H1 (cell line): ENCODE results near the gene PAK5. TPM values are rescaled to one million over a fixed set of nuclear protein-coding genes. Genes with fewer than 3 reads are reported as not detected.

ENCODE experiments used
- CTCF ChIA-PET: fragments of 300-600 bp; sonication (Branson Sonifier 250); formaldehyde crosslinking; loops from one replicate; lab custom pipeline; 2021; ENCODE audit not compliant: partially characterized antibody; lab: Charles Lee
- POLR2A ChIA-PET: fragments of 300-600 bp; sonication (Branson Sonifier 250); formaldehyde crosslinking; loops from one replicate; lab custom pipeline; 2021; ENCODE audit warnings: inconsistent platforms; ENCODE audit not compliant: partially characterized antibody; lab: Charles Lee
- DNase-seq, 2 experiments: peaks; one replicate each; pipeline versions ENCODE4 v3.0.0 to v3.0.0-alpha.2; 2010 to 2022; ENCODE audit warnings: low spot score in 2 of 2, low read depth in 1 of 2, mixed read lengths in 1 of 2
- FAIRE-seq: peaks from 2 replicates; lab custom pipeline; 2011; peaks lifted over from hg19 to GRCh38; lab: Jason Lieb, UNC
- H2AFZ ChIP-seq: 2 replicates; pipeline ENCODE4 v1.8.1; 2012; ENCODE audit warnings: low read length, inconsistent platforms
- H2AK5ac ChIP-seq: 2 replicates; pipeline ENCODE4 v1.6.1; 2013; ENCODE audit warnings: low read depth, low read length
- H2BK120ac ChIP-seq: replicated peaks from 2 replicates; pipeline ENCODE3; 2013; ENCODE audit warnings: low read depth, low read length, inconsistent platforms
- H2BK12ac ChIP-seq: 2 replicates; pipeline ENCODE4 v1.6.1; 2013; ENCODE audit warnings: low read depth, low read length
- H2BK15ac ChIP-seq: 2 replicates; pipeline ENCODE4 v1.6.1; 2013; ENCODE audit warnings: low read length
- H2BK20ac ChIP-seq: 2 replicates; pipeline ENCODE4 v1.6.1; 2013; ENCODE audit warnings: low read length
- H2BK5ac ChIP-seq: 2 replicates; pipeline ENCODE4 v1.6.1; 2013; ENCODE audit warnings: low read depth, low read length
- H3K14ac ChIP-seq: 2 replicates; pipeline ENCODE4 v1.6.1; 2013; ENCODE audit warnings: inconsistent platforms; ENCODE audit not compliant: insufficient read length
- H3K18ac ChIP-seq: 2 replicates; pipeline ENCODE4 v1.6.1; 2013; ENCODE audit warnings: low read length; ENCODE audit errors: extremely low read depth
- H3K23ac ChIP-seq: 2 replicates; pipeline ENCODE4 v1.6.1; 2013; ENCODE audit warnings: inconsistent platforms; ENCODE audit not compliant: insufficient read length
- H3K23me2 ChIP-seq: 2 replicates; pipeline ENCODE4 v1.6.1; 2013; ENCODE audit warnings: low read depth, low read length
- H3K27ac ChIP-seq: 2 replicates; pipeline ENCODE4 v1.6.1; 2011; ENCODE audit warnings: low read depth, low read length, inconsistent platforms
- H3K27me3 ChIP-seq, 4 experiments: replicated peaks in 1 of 4; 1 replicate in 1 of 4; 2 replicates in 3 of 4; pipeline versions ENCODE4 v1.6.1 to v1.8.1; 2011 to 2013; ENCODE audit warnings: low read length in 3 of 4, mild to moderate bottlenecking in 3 of 4, inconsistent platforms in 2 of 4, mixed read lengths in 2 of 4, moderate library complexity in 1 of 4; ENCODE audit not compliant: control insufficient read depth in 3 of 4, insufficient read depth in 3 of 4; ENCODE audit errors: extremely low read depth in 1 of 4
- H3K36me3 ChIP-seq, 4 experiments: 2 replicates each; pipeline versions ENCODE4 v1.6.1 to v1.8.1; 2011 to 2013; ENCODE audit warnings: mild to moderate bottlenecking in 4 of 4, low read length in 3 of 4, moderate library complexity in 2 of 4, control low read depth in 1 of 4, inconsistent platforms in 1 of 4; ENCODE audit not compliant: insufficient read depth in 4 of 4, control insufficient read depth in 2 of 4
- H3K4ac ChIP-seq: replicated peaks from 2 replicates; pipeline ENCODE3; 2013; ENCODE audit warnings: low read length, low read depth, mixed read lengths, inconsistent platforms; ENCODE audit not compliant: insufficient read length
- H3K4me1 ChIP-seq, 4 experiments: replicated peaks in 1 of 4; 1 replicate in 1 of 4; 2 replicates in 3 of 4; pipeline versions ENCODE4 v1.6.1 to v1.8.1; 2011 to 2013; ENCODE audit warnings: low read length in 3 of 4, inconsistent platforms in 2 of 4, mixed read lengths in 1 of 4; ENCODE audit not compliant: insufficient read depth in 4 of 4, control insufficient read depth in 3 of 4
- H3K4me2 ChIP-seq, 2 experiments: 2 replicates each; pipeline versions ENCODE4 v1.6.1 to v1.8.1; 2011 to 2013; ENCODE audit warnings: low read depth in 2 of 2, low read length in 2 of 2, control low read depth in 1 of 2, inconsistent platforms in 1 of 2, mild to moderate bottlenecking in 1 of 2; ENCODE audit not compliant: insufficient read depth in 1 of 2
- H3K4me3 ChIP-seq, 4 experiments: fragments of 200-600, 300-600 bp in 1 of 4; sonication (generic), shearing (Covaris generic), sonication (Bioruptor Twin) in 1 of 4; 2 replicates each; pipeline versions ENCODE4 v1.5.1 to v1.8.1; 2011 to 2016; ENCODE audit warnings: low read length in 4 of 4, low read depth in 3 of 4, control low read depth in 2 of 4, inconsistent platforms in 2 of 4, mild to moderate bottlenecking in 2 of 4, mixed read lengths in 1 of 4, moderate library complexity in 1 of 4; ENCODE audit not compliant: insufficient read depth in 2 of 4; ENCODE audit errors: extremely low read depth in 1 of 4
- H3K56ac ChIP-seq: replicated peaks from 2 replicates; pipeline ENCODE3; 2013; ENCODE audit warnings: low read depth, mild to moderate bottlenecking, mixed read lengths, low read length, inconsistent platforms; ENCODE audit not compliant: insufficient read length
- H3K79me1 ChIP-seq: 2 replicates; pipeline ENCODE4 v1.6.1; 2013; ENCODE audit warnings: low read depth, low read length, control low read depth
- H3K79me2 ChIP-seq, 2 experiments: 2 replicates each; pipeline versions ENCODE4 v1.6.1 to v1.8.1; 2012 to 2013; ENCODE audit warnings: low read length in 2 of 2, mild to moderate bottlenecking in 2 of 2, inconsistent platforms in 1 of 2; ENCODE audit not compliant: insufficient read depth in 2 of 2, control insufficient read depth in 1 of 2
- H3K9ac ChIP-seq, 4 experiments: replicated peaks in 1 of 4; 1 replicate in 1 of 4; 2 replicates in 3 of 4; pipeline versions ENCODE4 v1.6.1 to v1.8.1; 2011 to 2013; ENCODE audit warnings: low read depth in 3 of 4, low read length in 3 of 4, control low read depth in 2 of 4, mild to moderate bottlenecking in 2 of 4, moderate library complexity in 2 of 4, inconsistent platforms in 1 of 4; ENCODE audit errors: extremely low read depth in 1 of 4
- H3K9me3 ChIP-seq, 2 experiments: 2 replicates each; pipeline versions ENCODE4 v1.6.1 to v1.8.1; 2012 to 2013; ENCODE audit warnings: mild to moderate bottlenecking in 2 of 2, moderate library complexity in 2 of 2, control low read depth in 1 of 2, inconsistent platforms in 1 of 2, low read depth in 1 of 2, low read length in 1 of 2, mixed read lengths in 1 of 2; ENCODE audit not compliant: insufficient read depth in 2 of 2
- H4K20me1 ChIP-seq, 2 experiments: replicated peaks in 1 of 2; 2 replicates each; pipeline versions ENCODE3 to v1.8.1; 2011 to 2013; ENCODE audit warnings: inconsistent platforms in 2 of 2, low read length in 2 of 2, mild to moderate bottlenecking in 1 of 2; ENCODE audit not compliant: insufficient read depth in 2 of 2, control insufficient read depth in 1 of 2
- H4K5ac ChIP-seq: 2 replicates; pipeline ENCODE4 v1.6.1; 2013; ENCODE audit warnings: low read length, low read depth, mixed read lengths, inconsistent platforms; ENCODE audit not compliant: insufficient read length
- H4K8ac ChIP-seq: 2 replicates; pipeline ENCODE4 v1.8.0; 2013; ENCODE audit warnings: mild to moderate bottlenecking, moderate library complexity, low read length, inconsistent platforms; ENCODE audit not compliant: insufficient read depth; ENCODE audit errors: extremely low read depth
- H4K91ac ChIP-seq: replicated peaks from 2 replicates; pipeline ENCODE3; 2013; ENCODE audit warnings: low read length, mixed read lengths, inconsistent platforms; ENCODE audit not compliant: insufficient read length
- MAFK ChIP-seq: IDR thresholded peaks from 2 replicates; pipeline ENCODE4 v1.6.1; 2012; ENCODE audit warnings: low read depth, mild to moderate bottlenecking, improper control_type of control experiment, low read length
- ZNF274 ChIP-seq: IDR thresholded peaks from 2 replicates; pipeline ENCODE4 v1.7.0; 2012; ENCODE audit warnings: low read length, borderline replicate concordance; ENCODE audit errors: extremely low read depth
- polyA plus RNA-seq, 7 experiments: library from polyadenylated mRNA; depleted of rRNA in 3 of 7; stranded (reverse) in 5 of 7; unstranded in 2 of 7; fragments of >200 nt in 5 of 7; fragments of 200-250 nt in 2 of 7; gene quantifications; 1 replicate in 5 of 7; 2 replicates in 1 of 7; 4 replicates in 1 of 7; pipeline versions ENCODE4 v1.2.1 to v1.2.3, GENCODE V29; 2011 to 2013; ENCODE audit warnings: missing spikeins in 2 of 7, mixed read lengths in 2 of 7
- total RNA-seq: library from RNA; stranded (reverse); fragmentation: NEBNext Ultra II Directional; extraction: Animal tissue kit (Norgen Biotek cat#: 25700); gene quantifications from 2 replicates; pipeline ENCODE4 v1.2.1, GENCODE V29; 2021

The PAK5 gene
- total and polyA plus RNA-seq, 2 of the 8 experiments (the other 6 are each of a cell fraction or from before 2014, with no cell fraction given): 0.54 to 0.80 TPM

DNA sequence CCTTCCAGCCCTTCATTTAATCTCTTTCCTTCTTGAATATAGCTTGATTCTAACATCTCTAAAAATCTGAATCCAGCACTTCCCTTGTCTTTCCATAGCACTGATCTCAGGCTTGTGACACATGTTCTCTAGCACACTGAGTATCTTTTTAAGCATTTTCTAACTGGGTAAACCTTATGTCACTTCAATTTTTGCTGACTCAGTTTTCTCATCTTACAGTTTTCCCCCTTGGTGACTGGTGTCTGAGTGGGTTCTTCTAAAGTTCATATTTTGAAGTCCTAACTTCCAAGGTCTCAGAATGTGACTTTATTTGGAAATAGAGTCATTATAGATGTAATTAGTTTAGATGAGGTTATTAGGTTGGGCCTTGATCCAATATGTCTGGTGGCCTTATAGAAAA is 153.9 kb downstream of the PAK5 start:
- H3K14ac ChIP-seq: no peak overlapping the region
- no peak overlapping the region for H4K8ac ChIP-seq
- no peaks in the 10 kb centered on the region for H3K79me2 ChIP-seq
- no peak overlapping the region for H2BK12ac ChIP-seq
- H4K5ac ChIP-seq: no peak overlapping the region
- no peak overlapping the region for H2BK20ac ChIP-seq
- peak; percentile 85 for TF ChIP-seq MAFK
- TF ChIP-seq ZNF274: no peak
- H3K27ac ChIP-seq: no peak overlapping the region
- H3K23ac ChIP-seq: no peak overlapping the region
- peaks cover 2% of the 10 kb centered on the region; the same call in 1 of the 2 replicates for H3K23me2 ChIP-seq
- H2BK120ac ChIP-seq: no peak overlapping the region
- no peak overlapping the region for H3K4me2 ChIP-seq
- no peak for DNase-seq
- no peak overlapping the region for H2BK15ac ChIP-seq
- peaks cover 0 to 4% (median 2%) of the 10 kb centered on the region in 4 experiments; a peak in 3 of 7 replicates for H3K4me1 ChIP-seq
- ChIA-PET POLR2A (no interaction called here), CTCF (interaction anchor here (1.5 to 1.7 kb wide), 3 partner anchors 19 to 250 kb away, joined by 3 to 6 read pairs (median 4); no protein-coding TSS in a partner anchor)
- H4K91ac ChIP-seq: no peak overlapping the region
- no peak for FAIRE-seq
- no peak overlapping the region for H2AFZ ChIP-seq
- H2AK5ac ChIP-seq: no peak overlapping the region
- H3K27me3 ChIP-seq: no peaks in the 10 kb centered on the region
- H3K9me3 ChIP-seq: no peaks in the 10 kb centered on the region
- H3K79me1 ChIP-seq: no peaks in the 10 kb centered on the region
- no peak overlapping the region for H3K56ac ChIP-seq
- no peaks in the 10 kb centered on the region for H3K36me3 ChIP-seq
- H3K18ac ChIP-seq: no peak overlapping the region
- no peak overlapping the region for H3K4me3 ChIP-seq
- H3K9ac ChIP-seq: no peak overlapping the region
- no peak overlapping the region for H3K4ac ChIP-seq
- no peak overlapping the region for H2BK5ac ChIP-seq
- H4K20me1 ChIP-seq: no peaks in the 10 kb centered on the region
